ENCODE measurements around the gene FGD3.

The FGD3 gene

DNA sequence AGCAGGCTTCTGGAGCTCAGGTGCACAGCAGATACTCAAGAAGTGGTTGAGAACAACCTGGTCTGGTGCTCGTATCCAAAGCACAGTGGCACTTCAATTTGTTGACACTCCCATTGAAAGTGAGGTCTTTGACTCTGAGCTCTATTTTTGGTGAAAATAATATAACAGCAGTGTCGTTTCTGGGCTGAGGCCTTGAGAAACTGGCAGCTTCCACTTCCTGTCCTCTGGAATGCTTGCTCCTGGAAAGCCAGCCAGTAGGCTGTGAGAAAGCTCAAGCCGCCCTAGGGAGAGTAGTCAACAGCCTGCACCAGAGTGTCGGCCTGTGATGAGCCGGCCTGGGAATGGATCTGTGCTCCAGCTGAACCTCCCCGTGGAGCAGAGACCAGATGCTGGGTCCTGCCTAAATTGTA, 104.4 kb downstream of the FGD3 start:
- TF ChIP-seq, protein P1, sequence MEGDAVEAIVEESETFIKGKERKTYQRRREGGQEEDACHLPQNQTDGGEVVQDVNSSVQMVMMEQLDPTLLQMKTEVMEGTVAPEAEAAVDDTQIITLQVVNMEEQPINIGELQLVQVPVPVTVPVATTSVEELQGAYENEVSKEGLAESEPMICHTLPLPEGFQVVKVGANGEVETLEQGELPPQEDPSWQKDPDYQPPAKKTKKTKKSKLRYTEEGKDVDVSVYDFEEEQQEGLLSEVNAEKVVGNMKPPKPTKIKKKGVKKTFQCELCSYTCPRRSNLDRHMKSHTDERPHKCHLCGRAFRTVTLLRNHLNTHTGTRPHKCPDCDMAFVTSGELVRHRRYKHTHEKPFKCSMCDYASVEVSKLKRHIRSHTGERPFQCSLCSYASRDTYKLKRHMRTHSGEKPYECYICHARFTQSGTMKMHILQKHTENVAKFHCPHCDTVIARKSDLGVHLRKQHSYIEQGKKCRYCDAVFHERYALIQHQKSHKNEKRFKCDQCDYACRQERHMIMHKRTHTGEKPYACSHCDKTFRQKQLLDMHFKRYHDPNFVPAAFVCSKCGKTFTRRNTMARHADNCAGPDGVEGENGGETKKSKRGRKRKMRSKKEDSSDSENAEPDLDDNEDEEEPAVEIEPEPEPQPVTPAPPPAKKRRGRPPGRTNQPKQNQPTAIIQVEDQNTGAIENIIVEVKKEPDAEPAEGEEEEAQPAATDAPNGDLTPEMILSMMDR (conservative IDR thresholded peaks at IDR 0.05; ENCODE audit: low read depth, low read length) = no peak
- Histone ChIP-seq H4K20me1 (ENCODE audit: insufficient read depth) (no peaks in the 10 kb centered on the region), H3K36me3 (ENCODE audit: insufficient read depth) (no peaks in the 10 kb centered on the region), H3K4me1 (ENCODE audit: low read depth, poor library complexity, severe bottlenecking) (peaks cover 8% of the 10 kb centered on the region), H2AFZ (ENCODE audit: low read depth) (no peak overlapping the region), H3K4me3 (IDR thresholded peaks at IDR 0.05; ENCODE audit: insufficient read depth, low read depth, low read length) (no peak overlapping the region), H3K9ac (no peak overlapping the region), H3K27ac (no peak overlapping the region), H3K79me2 (ENCODE audit: insufficient read depth, low read depth) (no peaks in the 10 kb centered on the region), H3K4me2 (no peak overlapping the region), H3K27me3 (ENCODE audit: insufficient read depth, low read depth) (no peaks in the 10 kb centered on the region)

DNA sequence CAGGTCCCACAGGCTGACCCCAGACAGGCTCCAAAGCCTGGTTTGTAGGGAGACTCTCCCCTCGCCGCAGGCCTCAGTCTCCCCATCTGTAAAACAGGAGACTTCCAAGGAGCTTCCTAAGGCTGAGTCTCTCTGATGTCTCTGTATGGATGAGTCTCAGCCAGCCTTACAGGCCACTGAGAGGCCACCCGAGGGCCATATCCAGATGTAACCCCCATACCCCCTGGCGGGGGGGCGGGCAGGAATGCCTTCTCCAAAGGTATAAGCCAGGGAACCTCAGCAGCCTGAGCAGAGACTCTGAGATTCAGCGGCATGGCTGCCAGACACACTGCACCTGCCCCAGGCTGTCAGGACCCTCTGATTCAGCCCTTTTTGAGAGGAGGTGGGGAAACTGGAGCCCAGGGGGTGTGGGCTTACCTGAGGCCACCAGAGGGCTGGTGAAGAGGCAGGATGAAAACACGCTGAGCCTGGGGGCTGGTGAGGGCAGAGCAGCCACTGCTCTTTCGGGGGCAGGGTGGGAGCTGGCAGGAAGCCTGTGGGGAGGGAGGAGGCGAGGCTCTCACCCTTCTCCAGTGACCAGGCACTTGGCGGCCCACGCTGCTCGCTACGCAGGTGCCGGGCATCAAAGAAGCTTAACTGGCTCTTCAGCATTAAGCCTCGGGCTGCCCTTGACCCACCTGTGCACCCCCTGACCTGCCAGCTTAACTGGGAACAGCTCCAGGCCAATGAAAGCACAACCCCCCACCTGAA, 105.6 kb downstream of the FGD3 start:
- Histone ChIP-seq H3K36me3 (ENCODE audit: insufficient read depth) (no peaks in the 10 kb centered on the region), H3K79me2 (ENCODE audit: insufficient read depth, low read depth) (no peaks in the 10 kb centered on the region), H4K20me1 (ENCODE audit: insufficient read depth) (no peaks in the 10 kb centered on the region), H3K9ac (no peak overlapping the region), H2AFZ (ENCODE audit: low read depth) (no peak overlapping the region), H3K4me3 (IDR thresholded peaks at IDR 0.05; ENCODE audit: insufficient read depth, low read depth, low read length) (no peak overlapping the region), H3K27ac (no peak overlapping the region), H3K4me1 (ENCODE audit: low read depth, poor library complexity, severe bottlenecking) (peaks cover 10% of the 10 kb centered on the region), H3K27me3 (ENCODE audit: insufficient read depth, low read depth) (no peaks in the 10 kb centered on the region), H3K4me2 (no peak overlapping the region)
- TF ChIP-seq, protein P1 (conservative IDR thresholded peaks at IDR 0.05; ENCODE audit: low read depth, low read length) = no peak

DNA sequence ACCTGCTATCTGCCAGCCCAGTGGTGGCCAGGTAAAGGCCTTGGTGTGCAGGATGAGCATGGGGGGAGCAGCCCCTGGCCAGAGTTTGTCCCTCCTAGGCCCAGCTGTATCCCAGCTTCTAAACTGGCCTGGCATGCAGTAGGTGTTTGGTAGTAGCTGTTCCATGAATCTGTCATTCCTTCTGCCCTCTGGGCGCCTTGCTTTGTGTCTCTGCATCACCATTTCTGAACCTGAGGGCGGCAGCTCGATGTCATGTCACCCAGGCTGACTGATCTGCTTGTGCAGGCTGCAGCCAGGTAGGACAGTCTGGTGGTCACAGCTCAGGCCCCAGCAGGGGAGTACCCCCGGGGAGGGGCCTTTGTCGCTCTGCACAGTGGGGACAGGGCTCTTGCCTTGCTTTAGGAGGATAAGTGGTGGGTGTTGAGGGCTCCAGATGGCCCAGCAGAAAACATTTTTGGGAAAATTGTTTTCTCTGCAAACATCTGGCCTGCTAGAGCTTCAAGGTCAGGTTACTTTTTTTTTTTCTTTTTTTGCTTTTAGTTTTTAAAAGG, 106.5 kb downstream of the FGD3 start:
- Histone ChIP-seq H3K27ac (no peak overlapping the region), H3K4me3 (IDR thresholded peaks at IDR 0.05; ENCODE audit: insufficient read depth, low read depth, low read length) (no peak overlapping the region), H3K79me2 (ENCODE audit: insufficient read depth, low read depth) (no peaks in the 10 kb centered on the region), H3K9ac (no peak overlapping the region), H4K20me1 (ENCODE audit: insufficient read depth) (no peaks in the 10 kb centered on the region), H3K4me2 (no peak overlapping the region), H3K36me3 (ENCODE audit: insufficient read depth) (no peaks in the 10 kb centered on the region), H2AFZ (ENCODE audit: low read depth) (no peak overlapping the region), H3K27me3 (ENCODE audit: insufficient read depth, low read depth) (no peaks in the 10 kb centered on the region), H3K4me1 (ENCODE audit: low read depth, poor library complexity, severe bottlenecking) (peaks cover 14% of the 10 kb centered on the region)
- TF ChIP-seq, protein P1 (conservative IDR thresholded peaks at IDR 0.05; ENCODE audit: low read depth, low read length) = no peak

DNA sequence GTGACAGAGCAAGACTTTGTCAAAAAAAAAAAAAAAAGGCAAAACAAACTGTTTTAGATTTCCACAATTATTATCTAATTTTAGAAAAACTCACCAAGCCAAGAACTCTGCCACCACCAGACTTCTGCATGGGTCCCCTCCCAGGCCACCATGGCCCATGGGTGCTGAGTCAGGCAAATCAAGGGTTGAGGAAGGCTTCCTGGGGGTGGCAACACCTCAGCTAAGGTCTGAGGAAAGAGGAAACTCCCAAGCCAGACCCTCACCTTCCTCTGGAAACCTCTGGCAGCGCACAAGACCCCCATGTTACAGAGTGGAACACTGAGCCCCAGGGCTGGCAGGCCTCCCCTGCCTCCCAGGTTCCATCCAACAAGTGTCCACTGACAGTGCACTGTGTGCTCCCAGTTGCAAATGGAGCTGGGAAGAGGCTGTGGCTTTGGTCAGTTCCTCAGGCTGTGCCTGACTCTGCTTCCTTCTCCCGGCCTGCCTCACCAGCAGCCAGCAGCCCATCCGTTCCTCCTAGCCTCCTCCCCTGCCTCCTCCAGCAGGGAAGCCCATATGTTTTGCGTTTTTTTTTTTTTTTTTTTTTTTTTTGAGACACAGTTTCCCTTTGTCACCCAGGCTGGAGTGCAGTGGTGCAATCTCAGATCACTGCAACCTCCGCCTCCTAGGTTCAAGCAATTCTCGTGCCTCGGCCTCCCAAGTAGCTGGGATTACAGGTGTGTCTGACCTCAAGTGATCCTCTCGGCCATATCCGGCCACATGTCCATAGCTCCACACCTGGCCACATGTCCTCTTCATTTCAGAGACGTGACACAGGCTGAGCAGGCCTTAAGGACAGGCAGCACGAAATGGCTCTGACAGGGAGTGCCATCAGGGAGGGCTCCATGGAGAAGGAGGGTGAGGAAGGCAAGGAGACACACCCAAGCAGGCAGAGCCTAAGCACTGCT, 107.7 kb downstream of the FGD3 start:
- TF ChIP-seq, protein P1 (conservative IDR thresholded peaks at IDR 0.05; ENCODE audit: low read depth, low read length) = no peak
- Histone ChIP-seq H3K4me1 (ENCODE audit: low read depth, poor library complexity, severe bottlenecking) (peaks cover 23% of the 10 kb centered on the region), H3K79me2 (ENCODE audit: insufficient read depth, low read depth) (no peaks in the 10 kb centered on the region), H3K4me3 (IDR thresholded peaks at IDR 0.05; ENCODE audit: insufficient read depth, low read depth, low read length) (no peak overlapping the region), H3K27me3 (ENCODE audit: insufficient read depth, low read depth) (no peaks in the 10 kb centered on the region), H3K9ac (no peak overlapping the region), H2AFZ (ENCODE audit: low read depth) (no peak overlapping the region), H3K36me3 (ENCODE audit: insufficient read depth) (no peaks in the 10 kb centered on the region), H4K20me1 (ENCODE audit: insufficient read depth) (no peaks in the 10 kb centered on the region), H3K4me2 (no peak overlapping the region), H3K27ac (no peak overlapping the region)
